GM21526 (cell line): ENCODE results near the gene PTPN12.
"Not testable (repeated sequence)": the region's sequence is repeated elsewhere in the genome, so short reads cannot be mapped to it uniquely, and the experiment has no call there.

Experiments
- ATAC-seq: cut with Tn5 transposase; IDR thresholded peaks from one replicate; pipeline ENCODE4 v1.9.1; 2021; ENCODE audit warnings: moderate library complexity; ENCODE audit not compliant: unreplicated experiment, low FRiP score

Gene PTPN12

GRCh38 chr7:77575187-77575586 lies 38.1 kb downstream of the PTPN12 start:
- ATAC-seq = no peak

GRCh38 chr7:77576856-77577255 lies 39.8 kb downstream of the PTPN12 start:
- no peak for ATAC-seq

DNA sequence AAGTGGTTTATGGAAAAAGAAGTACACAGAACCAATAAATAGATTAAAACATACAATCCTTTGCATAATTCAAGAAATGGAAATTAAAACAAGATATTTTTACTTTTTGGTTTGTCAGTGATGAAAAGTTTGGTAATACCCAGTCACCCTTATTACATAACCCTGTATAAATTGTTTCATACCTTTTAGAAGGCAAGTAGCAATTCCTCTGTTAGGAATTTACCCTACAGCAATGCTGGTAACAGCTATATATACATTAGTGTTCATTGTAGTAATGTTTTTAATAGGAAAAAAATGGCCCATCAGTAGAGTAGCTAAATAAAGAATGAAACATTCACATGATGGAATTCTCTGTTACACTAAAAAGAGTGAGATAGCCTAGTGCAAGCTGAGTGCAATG lies 42.7 kb downstream of the PTPN12 start:
- ATAC-seq = no peak

- ATAC-seq = no peak
Observed at GRCh38 chr7:77580762-77581350, 43.8 kb downstream of the PTPN12 start.

DNA sequence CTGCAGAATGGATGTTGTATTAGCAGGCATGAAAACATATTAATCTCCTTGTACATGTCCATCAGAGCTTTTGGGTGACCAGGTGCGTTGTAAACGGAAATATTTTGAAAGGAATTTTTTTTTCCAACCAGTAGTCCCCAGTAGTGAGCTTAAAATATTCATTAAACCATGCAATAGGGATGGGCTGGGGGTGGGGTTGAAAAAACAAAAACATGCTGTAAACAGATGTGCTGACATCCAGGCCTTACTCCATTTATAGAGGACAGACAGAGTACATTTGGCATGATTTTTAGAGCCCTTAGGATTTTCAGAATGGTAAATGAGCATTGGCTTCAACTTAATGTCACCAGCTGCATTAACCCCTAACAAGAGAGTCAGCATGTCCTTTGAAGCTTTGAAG lies 50.2 kb downstream of the PTPN12 start:
- no peak for ATAC-seq

DNA sequence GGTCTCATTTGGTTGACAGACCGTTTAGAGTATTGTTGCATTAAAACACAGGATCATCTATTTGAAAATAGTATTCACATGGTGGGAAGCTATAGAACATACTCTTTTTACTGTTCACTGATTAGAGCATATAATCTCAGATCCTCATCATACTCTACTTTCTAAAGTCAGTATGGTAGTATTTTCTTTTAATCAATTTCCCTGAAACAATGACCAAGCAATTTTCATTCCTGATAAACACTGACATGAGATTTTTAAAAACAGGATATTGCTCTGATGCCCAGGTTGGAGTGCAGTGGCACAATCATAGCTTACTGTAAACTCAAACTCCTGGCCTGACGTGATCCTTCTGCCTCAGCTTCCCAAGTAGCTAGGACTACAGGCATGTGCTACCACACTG lies 63.9 kb downstream of the PTPN12 start:
- no peak for ATAC-seq

DNA sequence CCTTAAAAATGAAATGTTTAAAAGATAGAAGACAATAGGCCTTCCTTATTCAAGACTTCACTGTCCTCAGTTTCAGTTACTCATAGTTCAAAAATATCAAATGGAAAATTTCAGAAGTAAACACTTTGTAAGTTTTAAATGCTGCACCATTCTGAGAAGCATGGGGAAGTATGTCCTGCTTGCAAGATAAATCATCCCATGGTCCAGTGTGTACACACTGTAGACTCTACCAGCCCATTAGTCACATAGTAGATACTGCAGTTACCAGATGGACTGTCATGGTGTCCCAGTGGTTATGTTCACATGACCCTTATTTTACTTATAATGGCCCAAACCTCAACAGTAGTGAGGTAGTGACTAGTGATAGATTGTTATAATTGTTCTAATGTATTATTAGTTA lies 69.5 kb downstream of the PTPN12 start:
- ATAC-seq = no peak

DNA sequence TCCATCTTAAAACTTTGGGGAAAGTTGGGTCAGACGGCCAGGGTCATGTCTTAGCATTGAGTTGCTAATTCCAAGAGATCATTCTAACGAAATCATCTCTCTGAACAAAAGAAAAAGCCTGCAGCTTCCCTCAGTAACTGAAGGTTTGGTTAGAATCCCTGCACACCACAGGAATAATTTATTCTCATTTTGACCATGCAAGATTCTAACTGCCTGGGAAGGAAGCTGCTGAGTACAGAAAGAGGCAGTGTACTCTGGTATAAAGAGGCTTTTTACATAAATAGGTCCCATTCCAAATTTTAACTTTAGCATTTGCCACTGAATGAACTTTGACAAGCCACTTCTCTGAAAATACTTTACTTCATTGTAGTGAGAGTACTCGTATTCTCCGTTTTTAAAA lies 82.2 kb downstream of the PTPN12 start:
- ATAC-seq = no peak

DNA sequence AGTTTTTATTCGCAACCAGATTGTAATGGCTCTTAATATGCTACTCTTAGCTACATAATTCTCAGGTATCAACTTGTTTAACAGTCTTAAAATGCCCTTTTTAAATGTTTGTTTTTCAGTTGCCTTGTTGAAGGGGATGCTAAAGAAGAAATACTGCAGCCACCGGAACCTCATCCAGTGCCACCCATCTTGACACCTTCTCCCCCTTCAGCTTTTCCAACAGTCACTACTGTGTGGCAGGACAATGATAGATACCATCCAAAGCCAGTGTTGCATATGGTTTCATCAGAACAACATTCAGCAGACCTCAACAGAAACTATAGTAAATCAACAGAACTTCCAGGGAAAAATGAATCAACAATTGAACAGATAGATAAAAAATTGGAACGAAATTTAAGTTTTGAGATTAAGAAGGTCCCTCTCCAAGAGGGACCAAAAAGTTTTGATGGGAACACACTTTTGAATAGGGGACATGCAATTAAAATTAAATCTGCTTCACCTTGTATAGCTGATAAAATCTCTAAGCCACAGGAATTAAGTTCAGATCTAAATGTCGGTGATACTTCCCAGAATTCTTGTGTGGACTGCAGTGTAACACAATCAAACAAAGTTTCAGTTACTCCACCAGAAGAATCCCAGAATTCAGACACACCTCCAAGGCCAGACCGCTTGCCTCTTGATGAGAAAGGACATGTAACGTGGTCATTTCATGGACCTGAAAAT lies 89.7 kb downstream of the PTPN12 start:
- ATAC-seq = no peak

GRCh38 chr7:77627309-77627676 lies 90.2 kb downstream of the PTPN12 start:
- no peak for ATAC-seq

DNA sequence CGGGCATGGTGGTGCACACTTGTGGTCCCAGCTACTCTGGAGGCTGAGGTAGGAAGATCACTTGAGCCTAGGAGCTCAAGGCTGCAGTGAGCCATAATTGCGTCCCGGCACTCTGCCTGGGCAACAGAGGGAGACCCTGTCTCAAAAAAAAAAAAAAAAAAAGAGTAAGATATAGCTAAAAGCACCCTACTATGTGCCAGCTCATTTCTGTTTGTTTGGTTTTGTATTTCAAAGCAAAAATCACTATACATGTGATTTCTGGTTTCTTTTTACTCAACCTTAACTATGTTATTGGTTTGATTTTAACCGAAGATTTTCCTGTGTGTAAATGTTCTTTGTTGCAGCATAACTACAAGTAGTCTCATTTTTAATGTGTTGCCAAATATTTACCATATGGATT lies 92.7 kb downstream of the PTPN12 start:
- no peak for ATAC-seq

DNA sequence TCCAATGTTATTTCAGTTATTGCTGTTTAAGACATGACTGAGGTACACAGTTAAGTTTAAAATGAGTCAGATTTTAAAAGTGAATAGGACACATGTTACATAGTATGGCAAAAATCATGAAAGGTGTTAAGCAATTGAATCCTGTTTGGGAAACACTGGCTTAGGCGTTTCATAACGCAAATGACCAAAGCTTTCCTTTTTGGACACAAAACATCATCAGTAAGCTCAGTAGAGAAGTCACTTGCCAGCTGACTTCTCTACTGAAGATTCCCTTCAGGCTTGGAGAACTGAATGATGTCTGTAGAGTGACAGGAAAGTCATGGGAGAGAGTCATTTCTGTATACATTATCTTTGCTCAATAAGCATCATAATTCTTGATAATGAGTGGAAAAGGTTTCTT lies 94.7 kb downstream of the PTPN12 start:
- ATAC-seq = no peak

GRCh38 chr7:77644774-77645173 lies 107.7 kb downstream of the PTPN12 start:
- no peak for ATAC-seq

GRCh38 chr7:77648742-77649338 lies 111.7 kb downstream of the PTPN12 start:
- ATAC-seq = no peak

DNA sequence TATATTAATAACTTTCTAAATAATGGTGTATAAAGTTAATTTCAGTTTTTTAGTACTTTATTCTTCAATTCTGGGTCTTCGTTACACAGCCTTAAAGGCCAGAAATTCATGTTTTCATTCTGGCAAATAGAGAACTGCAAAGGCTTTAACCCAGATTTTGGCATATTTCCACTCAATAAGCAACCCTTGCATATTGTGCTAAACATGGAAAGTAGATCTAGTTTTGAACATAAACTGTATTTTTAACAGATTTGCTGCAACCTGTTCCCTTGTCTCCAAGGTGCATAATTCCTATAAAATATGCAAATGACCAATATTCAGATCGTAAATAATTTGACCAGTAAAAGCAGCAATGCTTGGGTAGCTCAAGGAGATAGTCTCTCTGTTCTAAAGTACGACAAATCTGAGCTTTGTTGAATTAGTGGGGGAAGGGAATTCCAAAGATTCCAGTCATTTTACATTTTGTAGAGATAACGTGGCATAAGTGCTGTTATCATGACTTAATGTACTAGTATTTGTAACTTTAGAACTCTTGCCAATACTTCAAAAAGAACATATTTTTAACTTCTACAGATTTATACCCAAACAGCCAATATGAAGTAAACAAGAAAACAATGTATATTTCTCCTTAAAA lies 112.7 kb downstream of the PTPN12 start:
- no peak for ATAC-seq

DNA sequence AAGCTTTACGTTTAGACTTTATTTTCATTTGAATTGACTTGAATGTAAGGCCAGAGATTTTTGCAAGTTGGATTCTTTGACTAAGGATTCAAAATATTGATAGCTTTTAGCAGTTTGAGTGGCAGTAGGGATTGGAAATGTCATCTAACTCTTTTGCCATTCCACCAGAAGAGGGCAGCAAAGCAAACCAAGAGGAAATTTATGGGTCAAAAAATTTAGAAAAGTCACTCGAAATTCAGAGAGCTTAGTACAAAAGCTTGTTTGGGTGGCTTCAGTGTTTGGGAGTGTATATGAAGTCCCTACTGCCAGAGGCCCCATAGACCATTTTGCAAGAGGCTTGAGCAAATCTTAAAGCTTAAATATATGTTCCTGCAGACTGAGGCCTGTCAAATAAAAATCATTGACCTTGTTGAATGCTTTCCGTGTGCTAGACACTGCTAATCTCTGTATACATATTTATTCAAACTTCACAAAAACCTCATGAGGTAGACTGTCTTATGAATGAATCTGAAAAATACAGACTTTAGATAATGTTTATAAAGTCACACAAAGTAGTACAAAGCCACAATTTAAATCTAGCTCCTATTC lies 114.6 kb downstream of the PTPN12 start:
- ATAC-seq = no peak

DNA sequence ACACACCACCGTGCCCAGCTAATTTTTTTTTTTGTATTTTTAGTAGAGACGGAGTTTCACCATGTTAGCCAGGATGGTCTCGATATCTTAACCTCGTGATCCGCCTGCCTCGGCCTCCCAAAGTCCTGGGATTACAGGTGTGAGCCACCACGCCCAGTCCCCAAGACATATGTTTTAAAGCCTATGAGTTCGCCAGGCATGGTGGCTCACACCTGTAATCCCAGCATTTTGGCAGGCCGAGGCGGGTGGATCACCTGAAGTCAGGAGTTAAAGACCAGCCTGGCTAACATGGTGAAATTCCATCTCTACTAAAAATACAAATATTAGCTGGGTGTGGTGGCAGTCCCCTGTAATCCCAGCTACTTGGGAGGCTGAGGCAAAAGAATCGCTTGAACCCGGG lies 115.7 kb downstream of the PTPN12 start:
- ATAC-seq = not testable (repeated sequence)

DNA sequence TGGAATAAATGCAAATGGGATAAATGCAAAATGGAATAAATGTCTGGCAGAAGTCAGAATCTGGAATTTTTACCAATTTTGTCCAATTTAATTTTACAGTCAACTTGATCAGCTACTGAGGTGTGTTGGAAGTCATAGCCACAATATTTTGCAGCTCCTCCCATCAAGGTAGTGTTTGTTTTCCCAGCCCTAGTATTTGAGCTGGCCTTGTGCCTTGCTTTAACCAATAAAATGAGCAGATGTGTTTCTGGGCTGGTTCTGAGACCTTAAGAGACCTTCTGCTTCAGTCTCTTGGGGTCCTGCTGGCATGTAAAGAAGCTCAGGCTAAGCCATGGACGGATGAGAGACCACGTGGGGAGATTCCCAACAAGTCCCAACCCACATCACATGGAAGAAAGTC lies 116.5 kb downstream of the PTPN12 start:
- no peak for ATAC-seq

- no peak for ATAC-seq
Observed at GRCh38 chr7:77655356-77655755, 118.3 kb downstream of the PTPN12 start.

DNA sequence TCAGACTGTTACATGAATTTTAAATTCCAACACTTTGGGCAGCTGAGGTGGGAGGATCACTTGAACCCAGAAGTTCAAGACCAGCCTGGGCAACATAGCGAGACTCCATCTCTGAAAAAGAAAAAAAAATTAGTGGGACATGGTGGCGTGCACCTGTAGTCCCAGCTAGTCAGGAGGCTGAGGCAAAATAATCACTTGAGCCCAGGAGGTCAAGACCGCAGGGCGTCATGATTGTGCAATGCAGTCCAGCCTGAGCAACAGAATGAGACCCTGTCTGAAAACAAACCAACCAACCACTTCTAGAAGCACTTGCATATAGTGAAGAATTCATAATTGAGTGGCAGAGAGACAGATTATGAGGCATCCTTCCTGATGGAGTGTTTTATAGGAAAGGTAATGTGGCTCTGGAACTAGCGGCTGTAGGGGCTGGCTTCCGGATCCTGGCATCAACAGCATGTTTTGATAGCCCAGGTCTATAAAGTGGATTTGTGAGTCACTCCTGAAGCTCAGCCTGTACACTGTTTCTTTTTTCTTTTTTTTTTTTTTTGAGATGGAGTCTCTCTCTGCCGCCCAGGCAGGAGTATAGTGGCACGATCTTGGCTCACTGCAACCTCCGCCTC lies 118.9 kb downstream of the PTPN12 start:
- no peak for ATAC-seq
